Neural progenitor cell (in vitro differentiated cells): Measurements from ENCODE around the gene RBM39.

Source experiments
- CTCF ChIP-seq: fragments of 200-600 bp; sonication (generic); IDR thresholded peaks from 2 replicates; pipeline ENCODE4 v1.5.1; 2017; ENCODE audit warnings: antibody characterized with exemption, mild to moderate bottlenecking
- EZH2 ChIP-seq: fragments of 200-600 bp; sonication (generic); IDR thresholded peaks from 2 replicates; pipeline ENCODE4 v1.6.1; 2017; ENCODE audit warnings: antibody characterized with exemption, mild to moderate bottlenecking, moderate library complexity

- TF ChIP-seq CTCF, result no peak
- no peak for TF ChIP-seq EZH2
These were observed 43.5 kb downstream of the RBM39 start for GRCh38 chr20:35698298-35699126.
